GM12878 (cell line): ENCODE data around the gene TRRAP. TPM values are rescaled to one million over a fixed set of nuclear protein-coding genes. Genes with fewer than 3 reads are reported as not detected.

ENCODE experiments used
- ATAC-seq: fragments of 200-7000 bp; cut with Tn5 transposase; 3 replicates; pipeline ENCODE4 v1.9.1; 2020; ENCODE audit warnings: mild to moderate bottlenecking, moderate library complexity
- BruUV-seq: library from RNA; stranded (reverse); fragments of 400-500 nt; replicated peaks from 2 replicates; lab custom pipeline; 2021; lab: Mats Ljungman, UMichigan
- CTCF ChIA-PET: fragments of 300-600 bp; sonication (Branson Sonifier 250); formaldehyde crosslinking; extraction: SDS; loops from one replicate; lab custom pipeline; 2021; ENCODE audit warnings: inconsistent platforms; lab: Yijun Ruan, JAX
- POLR2A ChIA-PET: fragments of 350-600 bp; formaldehyde crosslinking; extraction: SDS; loops from one replicate; lab custom pipeline; 2021; ENCODE audit warnings: inconsistent platforms; lab: Charles Lee
- RAD21 ChIA-PET: fragments of 300-600 bp; sonication (Branson Sonifier 250); formaldehyde crosslinking; loops from one replicate; lab custom pipeline; 2023; ENCODE audit warnings: antibody characterized with exemption; ENCODE audit not compliant: unreplicated experiment; lab: Charles Lee
- SMC1A ChIA-PET: fragments of 300-600 bp; sonication (Branson Sonifier 250); formaldehyde crosslinking; loops from one replicate; lab custom pipeline; 2023; ENCODE audit not compliant: unreplicated experiment, uncharacterized antibody; lab: Charles Lee
- DNase-seq: peaks from one replicate; pipeline ENCODE4 v3.0.0-alpha.2; 2011; ENCODE audit warnings: low read depth, low spot score
- FAIRE-seq: peaks from 3 replicates; lab custom pipeline; 2011; peaks lifted over from hg19 to GRCh38; lab: Jason Lieb, UNC
- H2AFZ ChIP-seq: 2 replicates; pipeline ENCODE4 v1.6.0; 2011; ENCODE audit warnings: low read depth, low read length, control low read depth; ENCODE audit not compliant: control insufficient read depth
- H3K27ac ChIP-seq: 2 replicates; pipeline ENCODE4 v1.5.1; 2011; ENCODE audit warnings: control low read depth; ENCODE audit not compliant: control insufficient read depth, insufficient read depth
- H3K27me3 ChIP-seq, 2 experiments: replicated peaks in 1 of 2; 2 replicates each; pipeline versions ENCODE4 v1.6.0 to v1.6.1; 2011; ENCODE audit warnings: low read length in 1 of 2; ENCODE audit not compliant: control insufficient read depth in 2 of 2, insufficient read depth in 2 of 2
- H3K36me3 ChIP-seq, 2 experiments: 2 replicates each; pipeline ENCODE4 v1.5.1; 2011; ENCODE audit warnings: low read length in 1 of 2; ENCODE audit not compliant: control insufficient read depth in 2 of 2, insufficient read depth in 2 of 2
- H3K4me1 ChIP-seq: 2 replicates; pipeline ENCODE4 v1.6.1; 2011; ENCODE audit warnings: mild to moderate bottlenecking, low read length, moderate library complexity, mixed read lengths; ENCODE audit not compliant: control insufficient read depth, insufficient read depth
- H3K4me2 ChIP-seq: 2 replicates; pipeline ENCODE4 v1.6.0; 2011; ENCODE audit warnings: control low read depth; ENCODE audit not compliant: control insufficient read depth, insufficient read depth
- H3K4me3 ChIP-seq: fragments of 200-600 bp; sonication (generic); 2 replicates; pipeline ENCODE4 v1.5.1; 2016
- H3K79me2 ChIP-seq: 2 replicates; pipeline ENCODE4 v1.6.0; 2011; ENCODE audit warnings: low read length; ENCODE audit not compliant: control insufficient read depth, insufficient read depth
- H3K9ac ChIP-seq: 2 replicates; pipeline ENCODE4 v1.8.0; 2011; ENCODE audit warnings: low read length, control low read depth, mixed read lengths; ENCODE audit not compliant: control insufficient read depth, insufficient read depth
- H3K9me3 ChIP-seq: replicated peaks from 3 replicates; pipeline ENCODE4 v1.5.1; 2011; ENCODE audit warnings: mild to moderate bottlenecking, low read length; ENCODE audit not compliant: control insufficient read depth, insufficient read depth
- H4K20me1 ChIP-seq: 2 replicates; pipeline ENCODE4 v1.6.0; 2011; ENCODE audit not compliant: control insufficient read depth, insufficient read depth
- ETV6 ChIP-seq, 2 experiments: fragments of 450-650 bp in 1 of 2; IDR thresholded peaks in 1 of 2; conservative IDR thresholded peaks in 1 of 2; 2 replicates each; pipeline ENCODE4 v1.6.1; 2014; ENCODE audit warnings: antibody characterized with exemption in 1 of 2, borderline replicate concordance in 1 of 2, low read depth in 1 of 2, mild to moderate bottlenecking in 1 of 2, moderate library complexity in 1 of 2
- POLR2A ChIP-seq: IDR thresholded peaks from 2 replicates; pipeline ENCODE4 v1.6.1; 2011; ENCODE audit warnings: low read depth, mild to moderate bottlenecking, low read length
- POLR2AphosphoS2 ChIP-seq: IDR thresholded peaks from 2 replicates; pipeline ENCODE4 v1.6.1; 2011; ENCODE audit warnings: low read depth, mild to moderate bottlenecking, low read length, improper control_type of control experiment, moderate library complexity
- SIN3A ChIP-seq: IDR thresholded peaks from 2 replicates; pipeline ENCODE4 v1.6.1; 2012; ENCODE audit warnings: low read depth, low read length, improper control_type of control experiment
- SIX5 ChIP-seq: IDR thresholded peaks from 2 replicates; pipeline ENCODE4 v1.6.1; 2011; ENCODE audit warnings: mild to moderate bottlenecking, low read depth, low read length, moderate library complexity; ENCODE audit not compliant: severe bottlenecking
- SMAD5 ChIP-seq: IDR thresholded peaks from 2 replicates; pipeline ENCODE4 v1.6.1; 2016; ENCODE audit warnings: antibody characterized with exemption, low read depth
- YY1 ChIP-seq: IDR thresholded peaks from 2 replicates; pipeline ENCODE4 v1.6.1; 2011; ENCODE audit warnings: low read depth, mild to moderate bottlenecking, low read length
- WGBS: methylation state at CpG from one replicate; pipeline ENCODE4 v1.1.6; 2016; ENCODE audit warnings: low lambda C conversion rate; ENCODE audit not compliant: insufficient replicate concordance, insufficient coverage; ENCODE audit errors: missing lambda C conversion rate; 5-methylcytosine and 5-hydroxymethylcytosine counted together
- in situ Hi-C: fragments of 300-500 bp; cut with MboI; formaldehyde crosslinking; loops from 9 replicates; pipeline ENCODE4 v1.14.3; 2018; ENCODE audit warnings: mixed read lengths
- intact Hi-C: fragments of 100-400 bp; cut with micrococcal nuclease; formaldehyde crosslinking; loops from one replicate; pipeline ENCODE4 v1.14.2; 2022; ENCODE audit not compliant: unreplicated experiment
- polyA plus RNA-seq, 11 experiments: library from polyadenylated mRNA; depleted of rRNA in 4 of 11; unstranded in 6 of 11; stranded (reverse) in 5 of 11; fragments of >200 nt; fragmentation: Nextera tagmentation in 4 of 11; fragmentation: Illumina TruSeq in 1 of 11; extraction: Ambion mirVana in 4 of 11; extraction: Trizol in 1 of 11; gene quantifications; 1 replicate in 1 of 11; 2 replicates in 10 of 11; pipeline versions ENCODE4 v1.2.1 to v1.2.3, GENCODE V29; 2011 to 2016; ENCODE audit warnings: inconsistent platforms in 2 of 11, missing spikeins in 2 of 11, low read depth in 1 of 11
- total RNA-seq, 4 experiments: library from RNA; depleted of rRNA in 3 of 4; stranded (reverse); fragments of >200 nt in 3 of 4; fragmentation: Illumina TruSeq in 1 of 4; extraction: Trizol in 1 of 4; gene quantifications; 2 replicates each; pipeline versions ENCODE4 v1.2.1 to v1.2.3, GENCODE V29; 2013 to 2021
- TF ChIP-seq, protein P1 (sequence below): IDR thresholded peaks from 2 replicates; pipeline ENCODE4 v1.6.1; 2011; ENCODE audit warnings: borderline replicate concordance, low read depth, mild to moderate bottlenecking, moderate library complexity, low read length; ENCODE audit not compliant: insufficient read depth, poor library complexity, severe bottlenecking

TRRAP gene
- total and polyA plus RNA-seq, 10 of the 15 experiments (the other 5 are each of a cell fraction or from before 2014, with no cell fraction given): 1.1 to 39.3 (median 8.5) TPM

GRCh38 chr7:98994046-98994944 is 116.0 kb downstream of the TRRAP start (continued):
- TF ChIP-seq, protein P1, sequence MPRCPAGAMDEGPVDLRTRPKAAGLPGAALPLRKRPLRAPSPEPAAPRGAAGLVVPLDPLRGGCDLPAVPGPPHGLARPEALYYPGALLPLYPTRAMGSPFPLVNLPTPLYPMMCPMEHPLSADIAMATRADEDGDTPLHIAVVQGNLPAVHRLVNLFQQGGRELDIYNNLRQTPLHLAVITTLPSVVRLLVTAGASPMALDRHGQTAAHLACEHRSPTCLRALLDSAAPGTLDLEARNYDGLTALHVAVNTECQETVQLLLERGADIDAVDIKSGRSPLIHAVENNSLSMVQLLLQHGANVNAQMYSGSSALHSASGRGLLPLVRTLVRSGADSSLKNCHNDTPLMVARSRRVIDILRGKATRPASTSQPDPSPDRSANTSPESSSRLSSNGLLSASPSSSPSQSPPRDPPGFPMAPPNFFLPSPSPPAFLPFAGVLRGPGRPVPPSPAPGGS: peak; percentile 44
- TF ChIP-seq POLR2A (no peak), SIN3A (no peak), SIX5 (no peak), YY1 (no peak)

DNA sequence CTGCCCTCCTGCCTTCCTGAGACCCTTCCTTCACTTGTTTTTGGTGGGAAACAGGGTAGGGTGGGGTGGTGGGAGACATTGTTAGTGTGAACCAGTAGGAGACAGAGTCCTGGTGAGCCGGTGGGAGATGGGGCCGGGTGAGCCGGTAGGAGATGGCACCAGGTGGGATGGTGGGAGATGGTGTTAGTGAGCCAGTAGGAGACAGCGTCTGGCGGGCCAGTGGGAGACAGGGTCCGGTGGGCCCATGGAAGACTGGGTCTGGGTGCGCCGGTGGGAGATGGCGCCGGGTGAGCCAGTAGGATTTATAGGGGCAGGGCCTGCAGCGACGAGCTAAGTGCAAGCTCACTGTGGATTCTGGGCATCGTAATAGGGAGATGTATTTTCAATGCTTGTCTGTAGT is 116.8 kb downstream of the TRRAP start:
- no peak overlapping the region for H3K4me3 ChIP-seq
- in situ Hi-C loops: no loop called here
- no peak overlapping the region for H3K9ac ChIP-seq
- ATAC-seq: no peak
- no peak overlapping the region for H3K27ac ChIP-seq
- no peaks in the 10 kb centered on the region for H4K20me1 ChIP-seq
- H3K27me3 ChIP-seq: no peaks in the 10 kb centered on the region
- intact Hi-C loops: no loop called here
- ChIA-PET CTCF (interaction anchor here (1.1 kb wide), 1 partner anchor 11 kb away, joined by 4 read pairs; no protein-coding TSS in a partner anchor), RAD21 (no interaction called here), POLR2A (interaction anchor here (0.5 kb wide), 1 partner anchor 299 kb away, joined by 4 read pairs; no protein-coding TSS in a partner anchor), SMC1A (no interaction called here)
- no peaks in the 10 kb centered on the region for H3K9me3 ChIP-seq
- WGBS: 95% methylated on average over 13 of the region's 13 CpGs
- H3K79me2 ChIP-seq: no peaks in the 10 kb centered on the region
- H3K4me1 ChIP-seq: peaks cover 13% of the 10 kb centered on the region
- FAIRE-seq: no peak
- H3K36me3 ChIP-seq: peaks cover 24 to 54% of the 10 kb centered on the region in 2 experiments
- H2AFZ ChIP-seq: no peak overlapping the region
- no peak for DNase-seq
- TF ChIP-seq ETV6 (conservative IDR thresholded peaks at IDR 0.05 in 1 of 2, IDR thresholded peaks at IDR 0.05 in 1 of 2; ENCODE audit: borderline replicate concordance in 1 of 2, low read depth in 1 of 2) (no peak), POLR2AphosphoS2 (no peak), SMAD5 (no peak)
- no peak overlapping the region for H3K4me2 ChIP-seq
- no TSS peak for BruUV-seq
